ENCODE data around the gene ADGRA1.

ADGRA1 gene

DNA sequence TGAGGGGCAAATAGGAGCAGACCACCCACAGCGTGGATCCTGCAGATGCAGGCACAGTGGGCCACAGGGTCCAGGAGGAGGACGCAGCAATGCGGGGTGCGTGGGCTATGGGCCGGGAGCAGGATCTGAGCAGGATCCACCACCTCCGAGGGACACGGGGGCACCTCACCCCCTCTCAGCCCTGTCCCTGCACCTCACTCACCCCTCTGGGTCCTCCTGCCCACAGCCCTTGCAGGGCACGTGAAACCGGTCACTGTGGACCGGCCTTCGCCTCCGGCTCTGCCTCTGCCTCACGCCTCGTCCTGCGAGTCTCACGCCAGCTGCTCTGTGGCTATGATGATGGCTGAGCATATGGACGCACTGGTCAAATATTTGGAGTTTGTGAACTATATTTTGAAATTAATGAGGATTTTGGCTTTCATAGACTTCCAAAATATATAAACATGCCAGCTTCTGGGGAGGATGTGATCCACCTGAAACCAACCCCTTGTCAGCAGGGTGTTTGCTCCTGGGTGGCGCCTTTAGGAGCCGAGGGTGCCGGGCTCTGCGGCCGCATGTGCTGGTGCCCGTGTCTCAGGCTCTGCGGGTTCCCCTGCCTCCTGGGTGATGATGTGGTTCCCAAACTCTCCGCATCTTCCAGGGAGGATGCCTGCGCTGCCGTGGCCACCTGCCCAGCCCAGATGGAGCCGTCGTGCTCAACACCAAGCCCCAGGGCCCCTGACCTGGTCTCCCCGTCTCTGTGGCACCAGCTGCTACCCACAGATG, 11.3 kb upstream of the ADGRA1 start:
- no peak for DNase-seq

GRCh38 chr10:133079836-133080682, 7.7 kb upstream of the ADGRA1 start:
- DNase-seq, result no peak

DNA sequence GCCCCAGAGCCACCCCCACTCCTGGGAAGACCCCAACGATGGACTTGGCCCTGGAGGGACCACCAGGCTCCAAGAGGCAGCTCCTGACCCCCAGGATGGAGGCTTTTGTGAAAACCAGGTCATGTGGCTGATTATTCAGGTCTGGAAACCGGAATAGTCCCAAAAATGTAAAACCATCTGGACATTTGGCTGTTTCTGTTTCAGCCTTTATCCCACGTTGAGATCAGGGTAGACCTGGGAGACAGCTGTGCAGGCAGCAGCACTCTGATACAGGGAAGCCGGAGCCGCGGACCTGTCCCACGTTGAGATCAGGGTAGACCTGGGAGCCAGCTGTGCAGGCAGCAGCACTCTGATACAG, 7.1 kb upstream of the ADGRA1 start:
- DNase-seq, result no peak

DNA sequence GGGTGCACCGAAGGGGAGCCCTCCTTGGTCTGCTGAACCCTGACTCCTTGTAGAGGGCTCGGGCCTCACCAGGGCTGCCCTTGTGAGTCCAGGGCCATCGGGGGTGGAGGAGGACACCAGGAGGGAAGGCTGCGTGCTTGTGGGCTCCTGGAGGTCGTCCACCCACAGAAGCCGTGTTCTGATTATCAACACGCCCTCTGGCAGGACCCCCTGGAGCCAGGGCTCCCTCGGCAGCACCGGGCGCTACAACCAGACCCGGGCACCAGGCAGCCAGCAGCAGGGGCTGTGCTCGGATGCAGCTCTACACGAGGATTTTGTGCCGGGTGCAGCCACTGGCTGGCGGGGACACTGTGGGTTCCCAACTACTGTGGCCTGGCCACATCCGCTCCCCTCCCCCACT, 6.1 kb upstream of the ADGRA1 start:
- DNase-seq, result no peak

- DNase-seq, result no peak
Measured at GRCh38 chr10:133082685-133083421, 4.9 kb upstream of the ADGRA1 start.

GRCh38 chr10:133083422-133084100, 4.2 kb upstream of the ADGRA1 start:
- DNase-seq, result no peak

GRCh38 chr10:133084491-133084890, 3.2 kb upstream of the ADGRA1 start:
- no peak for DNase-seq

- no peak for DNase-seq
Measured at GRCh38 chr10:133085251-133086125, 2.2 kb upstream of the ADGRA1 start.

DNA sequence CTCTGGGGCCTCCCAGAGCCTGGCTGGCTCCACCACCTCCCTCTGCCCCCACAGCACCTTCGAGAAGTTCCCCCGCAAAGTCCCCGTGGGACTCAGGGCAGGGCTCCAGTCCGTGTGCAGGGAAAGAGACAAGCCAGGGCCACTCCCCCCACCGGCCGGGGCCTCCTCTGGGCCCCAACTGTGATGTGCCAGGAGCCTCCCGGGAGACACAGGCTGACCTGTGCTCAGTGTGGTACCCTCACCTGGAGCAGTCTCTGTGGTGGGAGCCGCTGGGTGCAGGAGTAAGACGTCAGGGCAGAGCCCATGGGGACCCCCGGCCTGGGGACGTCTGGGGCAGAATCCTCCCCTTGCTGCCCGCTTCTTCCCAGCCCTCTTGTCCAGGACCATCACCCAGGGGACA, 1.5 kb upstream of the ADGRA1 start:
- DNase-seq, result no peak

- no peak for DNase-seq
Measured at GRCh38 chr10:133087045-133087678, 562 bp upstream of the ADGRA1 start.

DNA sequence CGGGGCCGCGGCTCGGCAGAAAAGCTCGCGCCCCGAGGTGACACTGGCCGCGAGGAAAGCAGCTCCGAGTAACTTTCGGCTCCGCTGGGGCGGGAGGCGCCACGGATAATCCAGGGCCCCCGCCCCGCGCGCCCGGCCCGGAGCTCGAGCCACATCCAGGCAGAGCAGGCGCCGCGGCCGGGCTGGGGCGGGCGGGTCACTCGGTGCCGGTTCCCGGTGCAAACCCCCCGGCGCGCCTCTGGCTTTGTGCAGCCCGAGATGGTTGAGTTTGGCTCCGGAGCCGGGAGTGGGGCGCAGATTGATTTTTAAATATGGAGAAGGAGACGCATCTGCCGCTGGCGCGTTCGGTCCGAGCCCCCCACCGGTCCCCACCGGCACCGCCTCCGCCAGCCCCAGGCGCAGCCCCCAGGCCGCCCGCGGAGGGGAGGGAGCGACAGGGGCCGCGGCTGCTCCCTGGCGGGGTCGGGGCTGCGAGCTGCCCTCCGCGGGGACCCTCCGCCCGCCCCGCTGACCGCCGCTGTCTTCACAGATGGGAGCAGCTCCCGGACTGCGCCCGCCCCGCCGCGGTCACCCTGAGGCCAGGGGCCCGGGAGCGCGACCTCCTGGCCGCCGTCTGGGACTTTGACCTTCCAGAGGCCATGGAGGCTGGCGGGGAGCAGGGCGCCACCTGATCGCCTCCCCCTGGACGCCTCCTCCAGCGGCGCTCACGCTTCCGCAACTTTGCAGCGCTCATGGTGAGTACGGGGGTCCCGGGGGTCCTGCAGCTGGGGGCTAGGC, 643 bp downstream of the ADGRA1 start:
- DNase-seq, result no peak

DNA sequence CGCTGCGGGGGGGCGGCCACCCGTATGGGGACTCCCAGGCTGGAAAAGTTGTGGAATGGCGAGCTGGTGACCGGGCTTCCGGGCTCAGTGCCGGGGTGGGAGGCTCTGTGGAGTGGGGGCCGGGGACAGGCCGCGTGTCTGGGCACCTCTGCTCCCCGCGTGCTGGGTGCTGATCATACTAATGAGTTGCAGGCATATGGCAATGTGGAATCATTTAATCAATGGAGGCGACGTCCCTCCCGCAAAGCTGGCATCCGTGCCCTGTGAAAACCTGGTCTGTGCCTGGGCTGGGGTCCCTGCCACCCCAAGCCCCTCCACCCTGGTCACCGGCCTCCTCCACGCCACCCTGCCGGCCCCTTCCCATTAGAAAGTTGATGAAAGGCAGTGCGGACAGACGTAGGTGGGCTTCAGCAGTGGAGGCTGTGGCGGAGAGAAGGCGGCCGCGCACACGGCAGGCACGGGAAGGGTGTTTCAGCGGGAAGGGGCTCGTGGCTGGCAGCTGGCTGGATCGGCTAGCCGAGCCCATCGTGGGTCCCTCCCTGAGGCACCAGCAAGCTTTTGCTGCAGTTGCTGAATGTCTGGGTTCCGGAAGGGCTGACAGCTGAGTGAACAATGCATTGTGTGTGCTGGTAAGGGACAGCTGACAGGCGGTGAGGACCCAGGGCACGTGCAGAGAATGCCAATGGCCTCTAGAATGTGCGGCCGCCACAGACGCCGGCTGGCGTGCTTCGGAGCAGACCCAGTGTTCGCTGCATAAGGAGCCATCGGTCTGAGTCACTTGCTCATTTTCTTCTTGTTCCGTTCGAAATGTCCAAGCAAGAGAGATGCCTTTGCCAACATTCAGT, 1.5 kb downstream of the ADGRA1 start:
- peak in 1 of 2 experiments; percentile 6 for DNase-seq

- DNase-seq, result no peak
Measured at GRCh38 chr10:133090101-133090500, 2.4 kb downstream of the ADGRA1 start.

- no peak for DNase-seq
Measured at GRCh38 chr10:133090654-133091053, 2.9 kb downstream of the ADGRA1 start.

DNA sequence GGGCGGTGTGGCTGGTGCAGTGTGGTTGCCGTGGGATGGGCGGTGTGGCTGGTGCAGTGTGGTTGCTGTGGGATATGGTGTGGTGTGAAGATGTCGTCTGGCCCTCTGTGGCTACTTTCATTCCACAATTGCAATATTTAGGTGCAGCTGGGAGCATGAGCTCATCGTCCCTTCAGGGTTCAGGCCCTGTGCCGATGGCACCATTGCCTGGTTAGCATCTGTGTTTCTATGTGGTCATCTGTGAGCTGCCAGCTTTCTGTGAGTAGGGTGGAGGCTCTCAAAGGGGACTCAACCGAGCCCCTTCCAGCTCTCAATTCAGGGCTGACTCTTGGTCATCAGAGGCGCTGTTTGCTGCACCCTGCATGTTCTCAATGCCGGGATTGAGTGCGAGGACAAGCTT, 3.6 kb downstream of the ADGRA1 start:
- no peak for DNase-seq

DNA sequence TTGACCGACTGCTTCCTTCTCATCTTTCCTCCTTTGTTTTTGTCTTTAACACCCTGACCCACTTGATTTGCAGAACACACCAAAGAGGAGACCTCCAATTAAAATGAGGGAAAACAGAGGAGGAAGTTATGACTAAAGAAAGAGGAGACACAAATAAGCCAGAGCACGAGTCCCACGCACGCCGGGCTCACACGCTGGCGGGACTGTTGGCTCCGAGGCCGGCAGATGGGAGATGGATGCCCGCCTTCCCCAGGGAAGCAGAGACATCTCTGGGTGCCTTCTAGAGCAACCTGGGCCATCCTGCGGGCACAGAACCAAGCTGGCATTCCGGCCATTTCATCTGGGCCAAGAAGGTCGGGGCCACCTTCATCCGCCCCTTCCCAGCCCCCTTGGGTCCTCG, 5.6 kb downstream of the ADGRA1 start:
- no peak for DNase-seq

- no peak for DNase-seq
Measured at GRCh38 chr10:133094286-133094685, 6.6 kb downstream of the ADGRA1 start.

DNA sequence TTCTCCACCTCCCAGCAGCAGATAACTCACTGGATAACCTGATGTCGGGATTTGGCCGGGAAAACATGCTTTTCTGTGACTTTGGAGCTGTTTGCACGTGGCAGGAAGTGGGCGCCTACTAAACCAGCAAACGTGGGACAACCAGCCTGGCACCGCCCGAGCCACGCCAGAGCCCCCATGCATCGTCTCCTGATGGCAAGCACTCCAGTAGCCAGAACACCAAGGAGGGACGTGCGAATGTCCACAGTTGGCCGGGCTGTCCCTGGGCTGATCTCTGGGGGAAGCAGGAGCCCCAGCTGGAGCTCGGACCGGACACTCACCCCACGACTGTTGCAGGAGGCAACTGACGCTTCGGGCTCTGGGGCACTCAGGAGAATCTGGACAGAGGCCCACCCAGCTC, 7.1 kb downstream of the ADGRA1 start:
- DNase-seq, result no peak

DNA sequence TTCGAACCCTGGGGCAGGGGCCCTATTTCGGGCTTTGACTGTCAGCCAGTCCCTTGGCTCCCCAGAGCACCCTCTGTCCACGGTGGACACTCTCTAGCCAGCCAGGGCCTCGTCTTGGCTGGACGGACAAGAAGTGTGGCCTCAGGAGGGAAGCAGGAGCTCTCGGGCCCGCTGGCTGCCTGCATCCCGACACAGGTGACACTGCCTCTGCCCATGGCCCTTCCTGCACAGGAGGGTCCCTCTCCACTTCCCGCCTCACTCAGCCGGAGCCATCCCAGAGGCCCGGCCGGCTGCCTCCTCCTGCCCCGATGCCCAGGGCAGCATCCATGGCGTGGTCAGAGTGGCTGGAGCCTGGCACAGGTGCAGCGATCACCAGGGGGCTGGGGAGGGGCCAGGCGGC, 7.9 kb downstream of the ADGRA1 start:
- no peak for DNase-seq

Data from SHP77 (cell line).